Measurements from ENCODE around the gene CHKB. TPM values are rescaled to one million over a fixed set of nuclear protein-coding genes. Genes with fewer than 3 reads are reported as not detected.

CHKB gene
- total RNA-seq, 4 donors from 2014 or later: 47.0 to 71.3 (median 66.4) TPM

DNA sequence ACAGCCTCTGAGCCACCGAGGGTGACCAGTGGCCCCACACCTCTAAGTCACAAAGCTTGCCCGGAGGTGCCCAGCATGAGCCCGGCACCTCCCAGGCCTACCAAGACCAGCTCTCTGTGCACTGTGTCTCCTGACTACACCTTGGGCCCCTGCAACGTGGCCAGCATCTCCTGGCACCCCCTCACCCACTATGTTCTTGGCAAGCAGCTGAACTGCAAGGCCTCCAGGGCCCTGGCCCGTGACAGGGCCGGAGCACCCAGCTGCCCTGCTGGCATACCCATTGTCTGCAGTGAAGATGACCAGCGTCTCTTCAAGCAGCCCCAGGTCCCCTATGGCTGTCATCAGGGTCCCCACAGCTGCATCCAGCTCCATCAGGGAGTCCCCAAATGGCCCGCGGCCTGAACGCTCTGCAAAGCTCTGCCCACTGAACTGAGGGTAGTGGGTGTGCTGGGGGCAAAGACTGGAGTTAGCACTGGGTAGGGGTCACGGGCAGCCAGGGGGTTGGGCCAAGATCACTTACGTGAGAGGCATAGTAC, 43.7 kb upstream of the CHKB start:
- intact Hi-C loops (cut with DNase I; ENCODE audit: low total_unique reads): no loop called here
- no peak for DNase-seq (ENCODE audit: low spot score in 2 of 2)

DNA sequence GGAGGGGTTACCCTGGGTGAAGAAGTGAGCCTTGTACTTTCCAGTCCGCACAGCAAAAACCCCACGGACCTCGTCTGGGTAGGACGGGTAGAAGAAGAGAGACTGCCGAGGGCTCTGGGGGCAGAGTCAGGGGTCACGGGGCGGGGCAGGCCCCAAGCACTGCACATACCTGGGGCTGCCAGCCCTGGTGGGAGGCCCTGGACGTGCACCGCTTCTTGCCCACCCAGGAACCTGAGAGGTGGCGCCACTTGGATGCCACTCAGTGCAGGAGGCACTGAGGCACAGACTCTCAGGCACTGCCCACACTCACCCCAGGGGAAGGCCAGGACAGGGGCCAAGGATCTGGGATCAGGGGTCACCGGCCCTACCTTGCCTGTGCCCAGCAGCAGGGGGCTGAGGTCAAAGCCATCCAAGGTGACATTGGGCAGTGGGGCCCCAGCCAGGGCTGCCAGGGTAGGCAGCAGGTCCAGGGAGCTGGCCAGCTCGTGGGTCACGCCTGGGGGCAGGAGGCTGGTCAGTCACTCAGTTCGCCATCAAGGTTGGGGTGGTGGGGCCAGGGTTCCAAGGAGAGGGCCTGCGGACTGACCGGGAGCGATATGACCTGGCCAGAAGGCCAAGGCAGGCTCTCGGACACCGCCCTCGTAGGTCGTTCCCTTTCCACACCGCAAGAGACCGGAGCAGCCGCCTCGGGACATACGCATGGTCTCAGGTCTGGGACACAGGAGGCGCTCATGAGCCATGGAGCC, 43.1 kb upstream of the CHKB start:
- peak in 1 of 2 donors; percentile 80 for DNase-seq (ENCODE audit: low spot score in 2 of 2)
- intact Hi-C loops (cut with DNase I; ENCODE audit: low total_unique reads): no loop called here
- 89 to 92% methylated on average over 27 of the region's 27 CpGs for WGBS, 2 donors
- TF ChIP-seq POLR2A (IDR thresholded peaks at IDR 0.05): no peak
- TF ChIP-seq, protein P1, sequence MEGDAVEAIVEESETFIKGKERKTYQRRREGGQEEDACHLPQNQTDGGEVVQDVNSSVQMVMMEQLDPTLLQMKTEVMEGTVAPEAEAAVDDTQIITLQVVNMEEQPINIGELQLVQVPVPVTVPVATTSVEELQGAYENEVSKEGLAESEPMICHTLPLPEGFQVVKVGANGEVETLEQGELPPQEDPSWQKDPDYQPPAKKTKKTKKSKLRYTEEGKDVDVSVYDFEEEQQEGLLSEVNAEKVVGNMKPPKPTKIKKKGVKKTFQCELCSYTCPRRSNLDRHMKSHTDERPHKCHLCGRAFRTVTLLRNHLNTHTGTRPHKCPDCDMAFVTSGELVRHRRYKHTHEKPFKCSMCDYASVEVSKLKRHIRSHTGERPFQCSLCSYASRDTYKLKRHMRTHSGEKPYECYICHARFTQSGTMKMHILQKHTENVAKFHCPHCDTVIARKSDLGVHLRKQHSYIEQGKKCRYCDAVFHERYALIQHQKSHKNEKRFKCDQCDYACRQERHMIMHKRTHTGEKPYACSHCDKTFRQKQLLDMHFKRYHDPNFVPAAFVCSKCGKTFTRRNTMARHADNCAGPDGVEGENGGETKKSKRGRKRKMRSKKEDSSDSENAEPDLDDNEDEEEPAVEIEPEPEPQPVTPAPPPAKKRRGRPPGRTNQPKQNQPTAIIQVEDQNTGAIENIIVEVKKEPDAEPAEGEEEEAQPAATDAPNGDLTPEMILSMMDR (IDR thresholded peaks at IDR 0.05): no peak
- no peak overlapping the region for H3K4me3 ChIP-seq (ENCODE audit: low read depth, poor library complexity, severe bottlenecking)

More for the DNA sequence above, 43.7 kb upstream of the CHKB start:
- H3K4me3 ChIP-seq (ENCODE audit: low read depth, poor library complexity, severe bottlenecking): no peak overlapping the region
- TF ChIP-seq POLR2A (IDR thresholded peaks at IDR 0.05): no peak
- TF ChIP-seq, protein P1 (IDR thresholded peaks at IDR 0.05): no peak
- WGBS, 2 donors: 83 to 89% methylated on average over 8 to 10 of the region's 12 CpGs

DNA sequence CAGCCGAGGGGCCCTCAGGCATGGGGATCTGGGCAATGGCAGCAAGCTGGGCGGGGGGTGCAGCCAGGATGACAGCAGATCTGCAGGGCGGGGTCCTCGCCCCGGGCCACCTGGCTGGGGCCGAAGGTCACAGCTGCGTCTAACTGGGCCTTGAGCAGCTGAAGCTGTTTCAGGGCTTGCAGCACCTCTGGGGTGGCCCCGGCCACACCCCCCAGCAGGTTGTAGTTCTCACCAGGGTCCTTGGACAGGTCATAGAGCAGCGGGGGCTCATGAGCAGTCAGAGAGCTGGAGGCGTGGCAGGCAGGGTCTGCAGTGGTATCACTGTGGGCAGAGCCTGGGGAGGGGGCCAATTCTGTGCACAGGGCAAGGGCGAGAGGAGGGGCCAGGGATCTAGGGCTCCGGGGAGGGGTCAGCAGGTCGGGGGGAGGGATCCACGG, 42.5 kb upstream of the CHKB start:
- H3K4me3 ChIP-seq (ENCODE audit: low read depth, poor library complexity, severe bottlenecking): no peak overlapping the region
- 63 to 77% methylated on average over 9 to 14 of the region's 14 CpGs for WGBS, 2 donors
- peak in 1 of 2 donors; percentile 82 for DNase-seq (ENCODE audit: low spot score in 2 of 2)
- TF ChIP-seq, protein P1 (IDR thresholded peaks at IDR 0.05): no peak
- no peak for TF ChIP-seq POLR2A (IDR thresholded peaks at IDR 0.05)
- intact Hi-C loops (cut with DNase I; ENCODE audit: low total_unique reads): no loop called here

DNA sequence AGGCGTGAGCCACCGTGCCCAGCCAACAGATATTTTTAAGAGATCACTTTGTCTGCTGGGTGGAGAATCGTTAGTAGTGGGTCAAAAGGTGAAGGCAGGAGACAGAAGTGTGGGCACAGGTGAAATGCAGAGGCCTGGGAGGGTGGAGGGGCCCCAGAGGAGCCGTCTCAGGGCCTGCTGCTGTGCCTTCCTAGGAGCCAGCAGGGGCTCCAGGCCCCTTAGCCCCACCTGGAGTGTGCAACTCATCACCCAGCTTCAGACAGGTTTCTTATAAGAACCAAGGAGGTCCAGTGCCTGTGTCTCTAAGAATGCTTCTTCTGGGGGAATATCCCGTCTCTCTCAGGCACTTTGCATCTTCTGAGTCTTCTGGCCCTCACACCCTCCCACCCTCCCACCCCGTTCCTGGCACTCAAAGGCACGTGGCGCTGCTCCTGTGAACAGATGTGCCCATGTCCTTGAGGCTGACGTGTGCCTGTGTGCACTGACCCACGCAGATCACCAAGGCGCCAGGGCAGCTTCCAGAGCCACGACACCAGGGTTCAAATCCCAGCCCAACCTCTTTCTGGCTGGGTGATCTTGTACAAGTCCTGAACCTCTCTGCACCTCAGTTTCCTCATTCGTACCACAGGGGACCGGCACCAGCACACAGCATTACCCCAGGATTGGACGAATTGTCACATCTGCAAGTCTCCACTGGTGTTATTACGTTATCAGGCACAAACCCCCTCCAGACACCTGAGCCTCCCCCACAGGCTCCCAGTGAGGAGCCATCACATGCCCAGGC, 41.9 kb upstream of the CHKB start:
- H3K4me3 ChIP-seq (ENCODE audit: low read depth, poor library complexity, severe bottlenecking): no peak overlapping the region
- intact Hi-C loops (cut with DNase I; ENCODE audit: low total_unique reads): no loop called here
- no peak for DNase-seq (ENCODE audit: low spot score in 2 of 2)
- WGBS, 2 donors: 65 to 73% methylated on average over 12 to 16 of the region's 16 CpGs
- no peak for TF ChIP-seq POLR2A (IDR thresholded peaks at IDR 0.05)
- TF ChIP-seq, protein P1 (IDR thresholded peaks at IDR 0.05): no peak

DNA sequence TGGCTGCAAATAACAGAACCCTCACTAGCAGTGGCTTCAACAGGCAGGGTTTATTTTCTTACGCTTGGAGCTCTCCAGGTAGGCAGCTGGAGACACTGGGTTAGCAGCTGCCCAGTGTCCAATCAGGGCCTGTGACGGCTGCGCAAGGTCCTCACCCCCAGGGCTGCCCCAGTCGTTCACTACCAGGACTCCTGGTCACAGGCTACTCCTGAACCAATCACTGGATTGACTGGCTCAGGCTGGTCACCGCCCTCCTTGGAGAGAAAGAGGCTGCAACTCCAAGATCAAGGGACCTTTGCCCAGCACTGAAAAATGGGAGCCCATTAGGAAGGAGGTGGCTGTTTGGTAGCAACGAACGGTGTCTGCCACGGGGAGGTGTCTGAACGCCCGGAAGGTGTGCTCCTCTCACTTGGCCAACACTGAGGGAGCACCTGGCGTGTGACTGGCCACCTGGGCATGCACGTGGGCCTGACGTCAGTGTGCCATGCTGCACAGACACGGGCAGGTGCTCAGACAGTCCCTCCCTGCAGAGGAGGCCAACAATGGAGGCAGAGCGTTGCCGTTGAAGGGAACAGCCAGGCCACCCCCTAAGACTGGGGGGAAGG, 40.2 kb upstream of the CHKB start:
- 36 to 51% methylated on average over 15 of the region's 16 CpGs for WGBS, 2 donors
- intact Hi-C loops (cut with DNase I; ENCODE audit: low total_unique reads): no loop called here
- TF ChIP-seq, protein P1 (IDR thresholded peaks at IDR 0.05): no peak
- no peak for TF ChIP-seq POLR2A (IDR thresholded peaks at IDR 0.05)

More for the DNA sequence above, 40.2 kb upstream of the CHKB start:
- no peak overlapping the region for H3K4me3 ChIP-seq (ENCODE audit: low read depth, poor library complexity, severe bottlenecking)
- no peak for DNase-seq (ENCODE audit: low spot score in 2 of 2)
